HG03135 (cell line): ENCODE data around the gene TMEM247.
"Not testable (repeated sequence)": the region's sequence is repeated elsewhere in the genome, so short reads cannot be mapped to it uniquely, and the experiment has no call there.

Experiments used
- ATAC-seq: cut with Tn5 transposase; IDR thresholded peaks from one replicate; pipeline ENCODE4 v1.9.1; 2021; ENCODE audit warnings: mild to moderate bottlenecking, moderate library complexity; ENCODE audit not compliant: unreplicated experiment

The TMEM247 gene

GRCh38 chr2:46458763-46459500, 20.4 kb upstream of the TMEM247 start:
- no peak for ATAC-seq

- no peak for ATAC-seq
Measured at GRCh38 chr2:46459694-46460093, 19.7 kb upstream of the TMEM247 start.

GRCh38 chr2:46460241-46460921, 19.0 kb upstream of the TMEM247 start:
- no peak for ATAC-seq

GRCh38 chr2:46461011-46461674, 18.2 kb upstream of the TMEM247 start:
- ATAC-seq: peak; percentile 52

- peak; percentile 33 for ATAC-seq
Measured at GRCh38 chr2:46461709-46462171, 17.6 kb upstream of the TMEM247 start.

- no peak for ATAC-seq
Measured at GRCh38 chr2:46462936-46463335, 16.4 kb upstream of the TMEM247 start.

- ATAC-seq: no peak
Measured at GRCh38 chr2:46469116-46469515, 10.2 kb upstream of the TMEM247 start.

GRCh38 chr2:46469700-46470099, 9.7 kb upstream of the TMEM247 start:
- no peak for ATAC-seq

- ATAC-seq: no peak
Measured at GRCh38 chr2:46470114-46470628, 9.2 kb upstream of the TMEM247 start.

- no peak for ATAC-seq
Measured at GRCh38 chr2:46471019-46471583, 8.3 kb upstream of the TMEM247 start.

- ATAC-seq: no peak
Measured at GRCh38 chr2:46471697-46472096, 7.7 kb upstream of the TMEM247 start.

GRCh38 chr2:46472165-46472564, 7.2 kb upstream of the TMEM247 start:
- ATAC-seq: not testable (repeated sequence)

- not testable (repeated sequence) for ATAC-seq
Measured at GRCh38 chr2:46477462-46477861, 1.9 kb upstream of the TMEM247 start.

- no peak for ATAC-seq
Measured at GRCh38 chr2:46477925-46478324, 1.4 kb upstream of the TMEM247 start.

GRCh38 chr2:46480562-46480961, 1.2 kb downstream of the TMEM247 start:
- no peak for ATAC-seq

GRCh38 chr2:46481198-46482193, 2.1 kb downstream of the TMEM247 start:
- ATAC-seq: no peak

- ATAC-seq: no peak
Measured at GRCh38 chr2:46482490-46482889, 3.1 kb downstream of the TMEM247 start.

- ATAC-seq: no peak
Measured at GRCh38 chr2:46485002-46485401, 5.6 kb downstream of the TMEM247 start.

GRCh38 chr2:46486436-46486835, 7.1 kb downstream of the TMEM247 start:
- ATAC-seq: no peak
